ENCODE measurements around the gene PKP3. TPM values are rescaled to one million over a fixed set of nuclear protein-coding genes. Genes with fewer than 3 reads are reported as not detected.

The PKP3 gene
- polyA plus RNA-seq, 1 of the 3 experiments (the other 2 are of a cell fraction), result 1.4 TPM

DNA sequence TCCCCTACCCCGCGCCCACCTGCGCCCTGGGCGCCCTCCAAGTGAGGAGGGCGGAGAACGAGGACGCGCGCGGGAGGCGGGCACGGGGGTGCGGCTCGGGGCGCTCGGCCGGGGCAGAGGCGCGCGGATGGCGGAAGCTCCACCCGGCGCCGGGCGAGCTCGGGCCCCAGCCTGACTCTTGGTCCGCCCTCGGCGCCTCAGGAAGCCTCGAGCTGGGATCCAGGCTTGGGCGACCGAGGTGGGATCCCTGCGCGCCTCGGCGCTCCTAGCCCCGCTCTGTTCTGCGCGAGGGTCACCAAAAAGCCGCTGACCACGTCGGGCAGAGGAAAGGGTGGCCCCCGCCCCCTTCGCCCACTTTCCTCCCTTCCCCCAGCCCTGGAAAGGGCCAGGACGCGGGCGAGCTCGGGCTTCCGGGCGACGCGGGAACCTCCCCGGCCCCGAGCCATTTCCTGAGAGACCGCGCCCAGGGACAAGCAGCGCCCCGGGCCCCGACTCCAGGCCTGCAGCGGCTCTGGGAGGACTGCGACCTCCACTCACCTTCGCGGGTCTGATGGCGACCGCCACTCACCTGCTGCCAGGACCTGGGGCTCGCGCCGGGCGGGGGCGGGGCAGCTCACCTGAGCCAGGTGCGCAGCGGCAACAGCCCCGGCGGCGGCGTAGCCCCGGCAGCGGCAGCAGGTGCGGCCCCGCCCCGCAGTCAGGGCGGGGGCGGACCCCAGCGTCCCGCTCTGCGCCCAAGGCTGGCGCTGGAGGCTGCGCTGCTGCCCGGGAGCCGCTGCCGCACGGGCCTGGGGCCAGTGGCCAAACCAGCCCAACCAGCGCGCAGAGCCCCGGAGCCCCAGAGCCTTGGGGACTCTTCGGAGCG lies 23.0 kb downstream of the PKP3 start:
- WGBS (ENCODE audit: low lambda C conversion rate), result 23% methylated on average over 15 of the region's 97 CpGs
- H3K4me3 ChIP-seq (ENCODE audit: low read depth in 2 of 2, low read length in 1 of 2), result peak overlapping the region; percentile 6 to 17; a peak in 1 of 4 replicates

More for the DNA sequence above, 23.0 kb downstream of the PKP3 start:
- no peak for DNase-seq
- no peak overlapping the region for H2AFZ ChIP-seq (ENCODE audit: low read depth)
- H3K9ac ChIP-seq, result no peak overlapping the region
- peaks cover 33% of the 10 kb centered on the region for H3K27me3 ChIP-seq (ENCODE audit: insufficient read depth)
- H3K27ac ChIP-seq (ENCODE audit: low read depth in 2 of 2, low read length in 1 of 2), result no peak overlapping the region
- no peaks in the 10 kb centered on the region for H3K36me3 ChIP-seq (replicated peaks in 1 of 2; ENCODE audit: control insufficient read depth in 1 of 2, insufficient read depth in 2 of 2, low read length in 1 of 2)
- H3F3A ChIP-seq (replicated peaks; ENCODE audit: insufficient read depth), result no peaks in the 10 kb centered on the region
- no peaks in the 10 kb centered on the region for H3K9me3 ChIP-seq
- H3K4me2 ChIP-seq, result peak overlapping the region; percentile 67; the same call in 1 of the 2 replicates
- no peaks in the 10 kb centered on the region for H3K79me2 ChIP-seq (ENCODE audit: insufficient read depth)
- ChIA-PET CTCF (interaction anchor here (0.9 to 1.2 kb wide), 4 partner anchors 31 to 165 kb away, joined by 3 to 4 read pairs (median 4); no protein-coding TSS in a partner anchor), POLR2A (no interaction called here)
- no peaks in the 10 kb centered on the region for H4K20me1 ChIP-seq (ENCODE audit: insufficient read depth)
- TF ChIP-seq, protein P1, sequence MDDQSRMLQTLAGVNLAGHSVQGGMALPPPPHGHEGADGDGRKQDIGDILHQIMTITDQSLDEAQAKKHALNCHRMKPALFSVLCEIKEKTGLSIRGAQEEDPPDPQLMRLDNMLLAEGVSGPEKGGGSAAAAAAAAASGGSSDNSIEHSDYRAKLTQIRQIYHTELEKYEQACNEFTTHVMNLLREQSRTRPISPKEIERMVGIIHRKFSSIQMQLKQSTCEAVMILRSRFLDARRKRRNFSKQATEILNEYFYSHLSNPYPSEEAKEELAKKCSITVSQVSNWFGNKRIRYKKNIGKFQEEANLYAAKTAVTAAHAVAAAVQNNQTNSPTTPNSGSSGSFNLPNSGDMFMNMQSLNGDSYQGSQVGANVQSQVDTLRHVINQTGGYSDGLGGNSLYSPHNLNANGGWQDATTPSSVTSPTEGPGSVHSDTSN (IDR thresholded peaks at IDR 0.05), result no peak
- TF ChIP-seq EZH2phosphoT487 (IDR thresholded peaks at IDR 0.05; ENCODE audit: borderline replicate concordance, low read depth), result no peak
- no peak for TF ChIP-seq RCOR1 (IDR thresholded peaks at IDR 0.05; ENCODE audit: low read length)
- no peak for TF ChIP-seq TEAD4 (IDR thresholded peaks at IDR 0.05; ENCODE audit: borderline replicate concordance, insufficient read depth)
- TF ChIP-seq FOXJ3 (CRISPR knock-in tag; IDR thresholded peaks at IDR 0.05), result no peak
- TF ChIP-seq YY1 (IDR thresholded peaks at IDR 0.05; ENCODE audit: low read depth), result no peak
- TF ChIP-seq, protein P2, sequence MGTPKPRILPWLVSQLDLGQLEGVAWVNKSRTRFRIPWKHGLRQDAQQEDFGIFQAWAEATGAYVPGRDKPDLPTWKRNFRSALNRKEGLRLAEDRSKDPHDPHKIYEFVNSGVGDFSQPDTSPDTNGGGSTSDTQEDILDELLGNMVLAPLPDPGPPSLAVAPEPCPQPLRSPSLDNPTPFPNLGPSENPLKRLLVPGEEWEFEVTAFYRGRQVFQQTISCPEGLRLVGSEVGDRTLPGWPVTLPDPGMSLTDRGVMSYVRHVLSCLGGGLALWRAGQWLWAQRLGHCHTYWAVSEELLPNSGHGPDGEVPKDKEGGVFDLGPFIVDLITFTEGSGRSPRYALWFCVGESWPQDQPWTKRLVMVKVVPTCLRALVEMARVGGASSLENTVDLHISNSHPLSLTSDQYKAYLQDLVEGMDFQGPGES (IDR thresholded peaks at IDR 0.05; ENCODE audit: low read depth, low read length), result no peak
- no peak for TF ChIP-seq TCF12 (IDR thresholded peaks at IDR 0.05)
- no peak for TF ChIP-seq RFX5 (IDR thresholded peaks at IDR 0.05; ENCODE audit: low read length)
- TF ChIP-seq, protein P3, sequence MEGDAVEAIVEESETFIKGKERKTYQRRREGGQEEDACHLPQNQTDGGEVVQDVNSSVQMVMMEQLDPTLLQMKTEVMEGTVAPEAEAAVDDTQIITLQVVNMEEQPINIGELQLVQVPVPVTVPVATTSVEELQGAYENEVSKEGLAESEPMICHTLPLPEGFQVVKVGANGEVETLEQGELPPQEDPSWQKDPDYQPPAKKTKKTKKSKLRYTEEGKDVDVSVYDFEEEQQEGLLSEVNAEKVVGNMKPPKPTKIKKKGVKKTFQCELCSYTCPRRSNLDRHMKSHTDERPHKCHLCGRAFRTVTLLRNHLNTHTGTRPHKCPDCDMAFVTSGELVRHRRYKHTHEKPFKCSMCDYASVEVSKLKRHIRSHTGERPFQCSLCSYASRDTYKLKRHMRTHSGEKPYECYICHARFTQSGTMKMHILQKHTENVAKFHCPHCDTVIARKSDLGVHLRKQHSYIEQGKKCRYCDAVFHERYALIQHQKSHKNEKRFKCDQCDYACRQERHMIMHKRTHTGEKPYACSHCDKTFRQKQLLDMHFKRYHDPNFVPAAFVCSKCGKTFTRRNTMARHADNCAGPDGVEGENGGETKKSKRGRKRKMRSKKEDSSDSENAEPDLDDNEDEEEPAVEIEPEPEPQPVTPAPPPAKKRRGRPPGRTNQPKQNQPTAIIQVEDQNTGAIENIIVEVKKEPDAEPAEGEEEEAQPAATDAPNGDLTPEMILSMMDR (IDR thresholded peaks at IDR 0.05), result no peak
- TF ChIP-seq, protein P4, sequence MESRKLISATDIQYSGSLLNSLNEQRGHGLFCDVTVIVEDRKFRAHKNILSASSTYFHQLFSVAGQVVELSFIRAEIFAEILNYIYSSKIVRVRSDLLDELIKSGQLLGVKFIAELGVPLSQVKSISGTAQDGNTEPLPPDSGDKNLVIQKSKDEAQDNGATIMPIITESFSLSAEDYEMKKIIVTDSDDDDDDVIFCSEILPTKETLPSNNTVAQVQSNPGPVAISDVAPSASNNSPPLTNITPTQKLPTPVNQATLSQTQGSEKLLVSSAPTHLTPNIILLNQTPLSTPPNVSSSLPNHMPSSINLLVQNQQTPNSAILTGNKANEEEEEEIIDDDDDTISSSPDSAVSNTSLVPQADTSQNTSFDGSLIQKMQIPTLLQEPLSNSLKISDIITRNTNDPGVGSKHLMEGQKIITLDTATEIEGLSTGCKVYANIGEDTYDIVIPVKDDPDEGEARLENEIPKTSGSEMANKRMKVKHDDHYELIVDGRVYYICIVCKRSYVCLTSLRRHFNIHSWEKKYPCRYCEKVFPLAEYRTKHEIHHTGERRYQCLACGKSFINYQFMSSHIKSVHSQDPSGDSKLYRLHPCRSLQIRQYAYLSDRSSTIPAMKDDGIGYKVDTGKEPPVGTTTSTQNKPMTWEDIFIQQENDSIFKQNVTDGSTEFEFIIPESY (IDR thresholded peaks at IDR 0.05; ENCODE audit: borderline replicate concordance, low read depth), result no peak
- no peak for TF ChIP-seq JUND (IDR thresholded peaks at IDR 0.05)
- no peak for TF ChIP-seq EP300 (IDR thresholded peaks at IDR 0.05; ENCODE audit: borderline replicate concordance in 1 of 2, low read depth in 1 of 2, low read length in 1 of 2)
- no peak for TF ChIP-seq REST (IDR thresholded peaks at IDR 0.05; ENCODE audit: low read depth, low read length)
- no peak for TF ChIP-seq FOXM1 (IDR thresholded peaks at IDR 0.05; ENCODE audit: low read depth)
- TF ChIP-seq NRF1 (IDR thresholded peaks at IDR 0.05; ENCODE audit: low read depth, low read length), result no peak
- H3K9me2 ChIP-seq, result no peaks in the 10 kb centered on the region
- H3K4me1 ChIP-seq (ENCODE audit: control insufficient read depth in 1 of 2, insufficient read depth in 2 of 2, low read depth in 1 of 2, low read length in 1 of 2), result peaks cover 0 to 7% of the 10 kb centered on the region in 2 experiments; a peak in 1 of 4 replicates
